GM19351 (cell line): ENCODE data around the gene FAM219A.
"Not testable (repeated sequence)": the region's sequence is repeated elsewhere in the genome, so short reads cannot be mapped to it uniquely, and the experiment has no call there.

ENCODE experiments used
- ATAC-seq: cut with Tn5 transposase; IDR thresholded peaks from one replicate; pipeline ENCODE4 v1.9.1; 2021; ENCODE audit warnings: mild to moderate bottlenecking, moderate library complexity; ENCODE audit not compliant: unreplicated experiment

FAM219A gene

GRCh38 chr9:34485822-34486221 is 27.5 kb upstream of the FAM219A start:
- no peak for ATAC-seq

GRCh38 chr9:34484678-34485077 is 26.3 kb upstream of the FAM219A start:
- ATAC-seq = no peak

- ATAC-seq = not testable (repeated sequence)
Observed at GRCh38 chr9:34482746-34483145, 24.4 kb upstream of the FAM219A start.

- not testable (repeated sequence) for ATAC-seq
Observed at GRCh38 chr9:34481620-34482019, 23.2 kb upstream of the FAM219A start.

- no peak for ATAC-seq
Observed at GRCh38 chr9:34479431-34479866, 21.1 kb upstream of the FAM219A start.

- ATAC-seq = no peak
Observed at GRCh38 chr9:34477541-34477940, 19.2 kb upstream of the FAM219A start.

GRCh38 chr9:34475097-34475496 is 16.7 kb upstream of the FAM219A start:
- ATAC-seq = no peak

- ATAC-seq = no peak
Observed at GRCh38 chr9:34465468-34465867, 7.1 kb upstream of the FAM219A start.

- ATAC-seq = no peak
Observed at GRCh38 chr9:34464571-34464970, 6.2 kb upstream of the FAM219A start.

- no peak for ATAC-seq
Observed at GRCh38 chr9:34463901-34464232, 5.5 kb upstream of the FAM219A start.

GRCh38 chr9:34463098-34463900 is 4.9 kb upstream of the FAM219A start:
- no peak for ATAC-seq

GRCh38 chr9:34459941-34460340 is 1.6 kb upstream of the FAM219A start:
- ATAC-seq = no peak

GRCh38 chr9:34459356-34459755 is 986 bp upstream of the FAM219A start:
- ATAC-seq = no peak

GRCh38 chr9:34458959-34459340 is 580 bp upstream of the FAM219A start:
- no peak for ATAC-seq

GRCh38 chr9:34457266-34458012 is 931 bp downstream of the FAM219A start:
- ATAC-seq = no peak

- no peak for ATAC-seq
Observed at GRCh38 chr9:34456746-34457145, 1.6 kb downstream of the FAM219A start.

- ATAC-seq = no peak
Observed at GRCh38 chr9:34456151-34456550, 2.2 kb downstream of the FAM219A start.

GRCh38 chr9:34454571-34455065 is 3.8 kb downstream of the FAM219A start:
- ATAC-seq = no peak

- ATAC-seq = no peak
Observed at GRCh38 chr9:34452568-34452967, 5.8 kb downstream of the FAM219A start.

- peak; percentile 85 for ATAC-seq
Observed at GRCh38 chr9:34451545-34451944, 6.8 kb downstream of the FAM219A start.

GRCh38 chr9:34451135-34451534 is 7.2 kb downstream of the FAM219A start:
- no peak for ATAC-seq

GRCh38 chr9:34450644-34451043 is 7.7 kb downstream of the FAM219A start:
- ATAC-seq = no peak
